Measurements from ENCODE around the gene HTRA2.
"Not testable (repeated sequence)": the region's sequence is repeated elsewhere in the genome, so short reads cannot be mapped to it uniquely, and the experiment has no call there.

The HTRA2 gene

DNA sequence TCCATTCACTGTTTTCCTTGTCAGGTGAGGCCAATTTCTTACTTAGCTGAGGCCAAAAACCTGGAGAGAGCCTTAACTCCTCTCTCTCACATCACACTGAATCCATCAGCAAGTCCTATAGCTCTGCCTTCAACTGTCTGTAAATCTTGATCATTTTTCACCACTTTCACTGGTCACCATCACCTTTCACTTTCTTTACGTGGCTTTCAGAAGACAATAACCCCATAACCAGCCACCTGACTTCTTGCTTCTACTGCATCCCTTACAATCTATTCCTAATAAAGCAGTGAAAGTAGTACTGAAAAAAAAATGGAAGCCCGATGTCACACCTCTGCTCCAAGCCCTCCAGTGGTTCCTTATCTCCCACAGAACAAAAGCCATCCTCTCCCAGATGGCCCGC is 16.3 kb downstream of the HTRA2 start:
- DNase-seq: no peak

DNA sequence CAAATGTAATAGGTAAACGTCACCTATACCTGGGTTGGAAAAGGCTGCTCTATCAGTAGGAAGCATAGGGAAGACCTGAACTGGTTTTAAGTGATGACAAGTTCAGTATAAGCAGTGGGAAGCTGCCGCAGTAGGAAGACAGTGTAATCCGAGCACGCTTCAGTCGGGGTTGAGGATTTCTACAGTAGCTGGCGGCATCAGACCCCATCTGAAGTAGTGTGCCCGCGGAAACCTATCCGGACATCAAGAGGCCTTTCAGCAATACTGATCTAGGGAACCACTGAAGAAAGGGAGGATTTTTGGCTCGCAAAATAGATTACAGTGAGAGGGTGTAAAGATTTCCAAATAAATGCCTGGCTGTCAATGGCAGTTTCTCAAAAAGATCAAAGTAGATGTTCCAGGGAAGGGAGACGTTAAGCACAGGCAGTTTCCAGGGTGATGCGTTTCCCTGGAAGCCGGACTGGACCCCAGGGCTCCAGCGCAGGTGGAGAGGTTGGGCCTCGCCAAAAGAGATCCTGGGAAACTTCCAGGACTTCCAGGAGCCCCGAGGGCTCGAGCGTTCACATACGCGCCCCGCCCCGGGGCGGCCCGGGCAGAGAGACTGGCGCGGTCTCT is 18.7 kb downstream of the HTRA2 start:
- peak; percentile 55 to 67 for DNase-seq

DNA sequence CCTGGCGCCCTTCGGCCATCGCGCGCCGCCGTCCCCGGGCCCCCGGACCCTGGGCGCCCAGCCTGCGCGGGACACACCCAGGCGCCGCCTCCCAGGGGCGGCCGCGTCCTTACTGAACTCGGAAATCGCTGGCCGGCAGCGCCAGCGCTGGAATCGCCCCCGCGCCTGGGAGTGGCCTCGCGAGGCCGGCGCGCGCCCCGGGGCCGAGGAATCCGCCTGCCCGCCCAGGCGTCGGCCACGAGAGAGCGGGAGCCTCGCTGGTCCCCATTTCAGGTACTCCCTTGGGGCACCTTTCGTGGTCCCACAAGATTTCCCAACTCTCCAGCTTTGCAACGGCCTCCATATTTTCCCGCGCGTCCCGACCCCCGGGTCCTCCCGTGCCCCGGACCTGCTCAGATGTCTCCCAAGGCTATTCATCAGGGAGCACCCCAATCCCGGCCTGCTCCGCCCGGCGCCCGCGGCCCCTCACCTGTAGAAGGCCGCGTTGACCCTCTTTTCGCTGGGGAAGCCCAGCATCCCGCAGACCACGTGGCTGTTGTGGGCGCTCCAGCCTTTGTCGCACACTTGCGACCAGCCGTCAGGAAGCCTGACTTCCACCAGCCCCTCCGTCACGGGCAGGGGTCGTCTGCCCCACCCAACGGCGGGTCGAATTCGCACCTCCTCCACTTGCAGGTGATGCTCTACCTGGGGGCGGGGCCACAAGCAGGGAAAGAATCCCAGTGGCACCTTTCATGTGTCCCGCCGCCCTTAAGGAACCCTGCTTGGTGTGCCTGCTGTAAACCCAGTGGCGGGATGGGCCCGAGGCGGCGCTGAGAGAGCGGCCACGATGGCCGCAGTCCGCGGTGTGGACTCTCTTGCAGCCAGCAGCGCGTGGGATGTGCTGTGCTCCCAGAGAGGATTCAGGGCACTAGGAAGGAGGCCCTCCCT is 19.4 kb downstream of the HTRA2 start:
- peak; percentile 46 to 67 for DNase-seq

DNA sequence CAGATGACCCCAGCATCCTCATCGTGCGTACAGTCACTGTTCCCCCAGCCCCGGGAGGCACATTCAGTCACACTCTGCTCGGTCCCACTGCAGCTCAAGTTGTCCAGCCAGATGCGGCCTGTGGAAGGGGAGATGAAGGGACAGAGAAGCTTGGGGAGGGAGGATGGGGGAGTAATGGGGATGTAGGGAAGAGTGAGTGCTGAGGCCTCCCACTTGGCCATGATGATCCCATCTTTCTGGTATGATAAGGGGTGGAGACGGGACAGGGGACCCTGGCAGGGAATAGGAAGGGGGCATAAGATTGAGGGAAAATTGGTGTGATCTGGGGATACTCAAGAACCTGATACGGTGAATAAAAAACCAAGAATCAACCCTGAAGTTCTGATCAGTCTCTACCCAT is 20.5 kb downstream of the HTRA2 start:
- no peak for DNase-seq

DNA sequence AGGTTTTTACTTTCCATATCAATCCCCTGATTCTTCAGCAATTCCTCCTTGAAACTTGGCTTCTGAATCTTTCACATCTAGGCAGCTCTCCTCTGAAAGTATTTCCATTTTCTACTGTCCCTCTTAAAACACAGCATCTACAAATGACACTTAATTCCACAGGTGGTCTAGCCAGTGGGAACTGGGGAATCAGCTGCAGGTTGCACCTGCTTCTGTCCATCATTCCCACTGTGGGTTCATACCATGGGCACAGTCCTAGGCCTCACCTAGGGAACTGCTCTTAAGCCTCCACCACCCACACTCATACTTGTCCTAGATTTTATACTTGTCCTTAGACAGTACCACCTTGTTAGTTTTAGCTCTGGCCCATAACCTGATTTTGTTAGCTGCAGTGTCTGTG is 21.8 kb downstream of the HTRA2 start:
- DNase-seq: no peak

DNA sequence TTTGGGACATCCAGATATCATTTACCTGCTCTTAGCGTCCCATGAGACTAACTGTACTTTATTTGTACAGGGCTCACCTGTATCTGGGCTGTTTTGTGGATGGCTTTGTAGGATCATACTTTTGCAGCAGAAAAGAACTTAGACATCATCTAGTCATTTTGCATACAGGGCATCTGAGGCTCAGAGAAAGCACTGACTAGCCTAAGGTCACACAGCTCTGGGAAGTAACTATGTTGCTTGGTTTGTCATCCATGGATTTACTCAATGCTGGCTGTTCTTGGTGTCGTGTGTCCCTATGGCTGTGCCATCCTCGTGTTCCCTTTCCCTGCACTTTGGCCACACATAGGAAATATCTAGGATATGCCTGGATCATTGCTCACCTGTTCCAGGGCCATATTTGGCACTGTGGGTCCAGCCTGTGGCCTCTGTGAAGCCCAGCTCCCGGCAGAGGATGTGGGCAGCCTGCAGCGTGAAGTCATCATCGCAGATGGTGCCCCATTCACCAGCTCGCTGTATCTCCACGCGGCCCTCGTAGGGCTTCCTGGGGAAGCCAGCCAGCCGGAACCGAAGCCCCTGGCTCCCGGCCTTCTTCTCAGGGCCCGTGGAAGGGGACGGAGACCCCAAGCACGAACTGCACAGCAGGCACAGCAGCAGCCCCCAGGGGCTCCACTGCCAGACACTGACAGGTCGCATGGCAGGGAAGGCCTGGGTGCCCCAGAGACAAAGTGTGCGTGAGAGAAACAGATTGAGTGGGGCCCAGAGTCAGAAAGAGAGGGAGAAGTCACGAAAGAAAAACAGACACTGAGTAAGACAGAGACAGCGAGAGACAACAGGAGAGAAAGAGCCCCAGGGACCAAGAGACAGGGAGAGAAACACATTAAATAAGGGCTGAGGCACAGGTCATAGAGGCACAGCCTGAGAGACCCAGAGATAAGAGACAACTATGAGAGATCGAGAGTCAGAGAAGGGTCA is 22.5 kb downstream of the HTRA2 start:
- no peak for DNase-seq

DNA sequence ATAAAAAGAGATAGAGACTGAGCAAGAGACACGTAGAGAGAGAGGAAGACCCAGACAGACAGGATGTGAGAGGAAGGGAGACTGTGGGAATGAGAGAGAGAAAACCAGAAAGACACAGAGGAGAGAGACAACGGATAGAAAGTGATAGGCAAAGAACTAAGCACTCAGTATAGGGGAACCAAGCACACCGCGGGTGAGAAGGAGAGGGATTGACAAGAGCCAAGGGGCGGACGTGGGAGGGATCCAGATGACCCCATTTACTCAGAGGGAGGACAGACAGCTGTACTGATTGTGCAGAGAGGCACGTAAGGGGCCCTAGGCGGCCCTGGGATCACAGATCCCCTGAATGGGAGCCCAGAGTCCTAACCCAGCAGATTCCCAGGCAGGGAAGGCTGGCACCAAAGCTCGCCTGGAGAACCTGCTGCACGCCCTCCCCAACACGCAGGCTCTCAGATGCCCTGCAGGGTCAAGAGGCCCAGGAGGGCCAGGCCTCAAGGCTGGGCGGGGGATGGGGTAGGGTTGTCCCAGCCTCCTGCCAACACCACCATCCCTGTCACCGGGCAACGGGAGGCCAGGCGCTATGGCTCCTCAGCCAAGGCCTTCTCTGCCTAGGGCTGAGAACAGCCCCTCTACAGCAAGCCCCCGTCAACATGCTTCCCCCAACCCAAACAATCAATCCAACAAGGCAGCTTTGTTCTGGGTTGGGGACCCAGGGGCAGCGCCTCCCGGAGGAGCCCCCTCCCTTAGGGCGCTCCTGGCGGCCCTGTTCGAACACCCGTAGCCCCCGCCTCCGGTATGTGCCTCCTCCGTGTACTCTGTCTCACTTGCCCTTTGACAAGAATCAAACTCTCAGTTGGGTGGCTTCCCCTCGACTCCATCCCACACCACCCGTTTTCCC is 23.4 kb downstream of the HTRA2 start:
- peak in 1 of 2 experiments; percentile 27 for DNase-seq

DNA sequence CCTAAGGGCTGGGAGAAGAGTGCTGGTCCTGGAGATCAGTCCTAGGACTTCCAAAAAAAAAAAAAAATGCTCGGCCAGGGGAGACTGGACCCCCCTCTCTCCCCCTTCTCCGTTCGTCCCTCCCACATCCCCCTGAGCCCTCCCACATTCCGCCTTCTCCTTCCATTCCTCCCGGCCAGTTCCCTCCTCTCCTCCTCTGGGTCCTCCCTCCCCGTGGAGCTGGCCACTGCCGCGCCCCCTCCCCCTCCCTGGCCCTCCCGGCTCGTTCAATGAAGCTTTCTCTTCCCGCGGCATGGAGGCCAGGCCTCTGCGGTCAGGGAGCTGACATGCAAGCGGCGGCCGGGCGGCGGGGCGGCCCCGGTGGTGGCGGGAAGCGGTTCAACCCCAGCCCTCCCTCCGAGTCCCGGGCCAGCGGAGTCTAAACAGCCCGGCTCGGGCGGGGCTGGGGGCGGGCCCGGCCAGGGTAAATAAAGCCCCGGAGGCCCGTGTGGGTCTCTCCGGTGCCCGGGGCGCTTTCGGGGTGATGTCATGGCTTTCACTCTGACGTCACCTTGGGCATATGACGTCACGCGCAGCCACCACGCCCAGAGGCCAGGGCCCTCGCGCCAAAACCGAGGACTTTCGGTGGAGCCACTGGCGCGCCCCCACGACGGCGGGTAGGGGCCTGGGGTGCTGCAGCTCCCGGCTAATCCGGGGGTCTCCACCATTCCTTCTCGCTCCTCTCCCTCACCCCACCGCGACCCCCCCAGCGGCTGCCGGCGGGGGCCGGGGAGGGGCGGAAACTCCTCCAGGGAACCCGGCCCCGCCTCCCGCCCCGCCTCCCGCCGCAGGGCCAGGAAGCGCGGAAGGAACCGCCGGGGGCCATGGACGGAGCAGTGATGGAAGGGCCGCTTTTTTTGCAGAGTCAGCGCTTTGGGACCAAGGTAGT is 24.4 kb downstream of the HTRA2 start, which contains the start of the genes DOK1 and LOXL3:
DOK1 (plus strand) TSS at position 829 of the 928 bp plus-strand sequence; CDS start at position 864, 35 bp downstream.
LOXL3 (minus strand) TSS at position 51 of the 928 bp plus-strand sequence. CDS start 1,308 bp downstream, outside the sequence.
- DNase-seq: peak; percentile 57 to 74

DNA sequence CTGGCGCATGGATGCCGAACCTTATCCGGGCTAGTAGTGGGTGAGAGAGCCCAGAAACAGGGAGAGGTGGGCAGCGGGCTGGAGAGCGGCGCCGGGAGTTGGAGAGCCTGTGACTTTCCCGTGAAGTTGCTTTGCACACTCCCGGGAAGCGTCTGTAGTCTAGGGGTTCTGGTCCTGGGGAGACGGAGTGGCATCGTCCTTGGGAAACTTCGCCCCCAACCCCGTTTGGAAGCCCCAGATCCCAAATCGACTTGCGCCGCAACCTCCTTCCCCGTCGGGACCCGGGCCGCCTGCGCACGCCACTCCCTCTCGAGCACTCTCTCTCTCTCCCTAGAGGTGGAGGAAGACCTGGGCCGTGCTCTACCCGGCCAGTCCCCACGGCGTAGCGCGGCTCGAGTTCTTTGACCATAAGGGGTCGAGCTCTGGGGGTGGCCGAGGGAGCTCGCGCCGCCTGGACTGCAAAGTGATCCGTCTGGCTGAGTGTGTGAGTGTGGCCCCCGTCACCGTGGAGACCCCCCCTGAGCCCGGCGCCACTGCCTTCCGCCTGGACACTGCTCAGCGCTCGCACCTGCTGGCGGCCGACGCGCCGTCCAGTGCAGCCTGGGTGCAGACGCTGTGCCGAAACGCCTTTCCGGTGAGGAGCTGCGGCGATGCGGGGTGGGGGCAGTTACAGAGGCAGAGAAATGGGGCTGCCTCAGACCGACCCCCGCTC is 25.2 kb downstream of the HTRA2 start:
- peak in 1 of 2 experiments; percentile 49 for DNase-seq

DNA sequence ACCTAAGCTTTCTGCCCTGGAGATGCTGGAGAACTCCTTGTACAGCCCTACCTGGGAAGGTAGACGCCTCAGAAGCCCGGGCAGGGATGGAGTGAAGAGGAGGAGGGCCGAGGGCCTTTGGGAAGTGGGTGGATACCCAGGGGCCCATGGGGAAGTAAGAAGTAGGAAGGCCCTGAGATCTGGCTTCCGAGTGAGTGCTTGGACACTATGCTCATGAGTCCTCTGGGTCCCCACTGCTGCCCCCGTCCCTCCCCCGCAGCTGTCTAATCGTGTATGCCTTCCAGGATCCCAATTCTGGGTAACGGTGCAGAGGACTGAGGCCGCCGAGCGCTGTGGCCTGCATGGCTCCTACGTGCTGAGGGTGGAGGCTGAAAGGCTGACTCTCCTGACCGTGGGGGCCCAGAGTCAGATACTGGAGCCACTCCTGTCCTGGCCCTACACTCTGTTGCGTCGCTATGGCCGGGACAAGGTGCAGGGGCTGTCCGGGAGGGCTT is 25.9 kb downstream of the HTRA2 start:
- DNase-seq: no peak

DNA sequence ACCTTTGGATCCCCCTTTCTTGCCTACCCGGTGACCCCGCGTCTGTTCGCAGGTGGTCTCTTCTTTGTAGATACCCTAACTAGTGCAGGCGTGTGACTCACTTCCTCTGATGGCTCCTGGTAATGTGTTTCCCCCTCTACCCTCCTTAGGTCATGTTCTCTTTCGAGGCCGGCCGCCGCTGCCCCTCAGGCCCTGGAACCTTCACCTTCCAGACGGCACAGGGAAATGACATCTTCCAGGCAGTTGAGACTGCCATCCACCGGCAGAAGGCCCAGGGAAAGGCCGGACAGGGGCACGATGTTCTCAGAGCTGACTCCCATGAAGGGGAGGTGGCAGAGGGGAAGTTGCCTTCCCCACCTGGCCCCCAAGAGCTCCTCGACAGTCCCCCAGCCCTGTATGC is 26.4 kb downstream of the HTRA2 start:
- DNase-seq: no peak

DNA sequence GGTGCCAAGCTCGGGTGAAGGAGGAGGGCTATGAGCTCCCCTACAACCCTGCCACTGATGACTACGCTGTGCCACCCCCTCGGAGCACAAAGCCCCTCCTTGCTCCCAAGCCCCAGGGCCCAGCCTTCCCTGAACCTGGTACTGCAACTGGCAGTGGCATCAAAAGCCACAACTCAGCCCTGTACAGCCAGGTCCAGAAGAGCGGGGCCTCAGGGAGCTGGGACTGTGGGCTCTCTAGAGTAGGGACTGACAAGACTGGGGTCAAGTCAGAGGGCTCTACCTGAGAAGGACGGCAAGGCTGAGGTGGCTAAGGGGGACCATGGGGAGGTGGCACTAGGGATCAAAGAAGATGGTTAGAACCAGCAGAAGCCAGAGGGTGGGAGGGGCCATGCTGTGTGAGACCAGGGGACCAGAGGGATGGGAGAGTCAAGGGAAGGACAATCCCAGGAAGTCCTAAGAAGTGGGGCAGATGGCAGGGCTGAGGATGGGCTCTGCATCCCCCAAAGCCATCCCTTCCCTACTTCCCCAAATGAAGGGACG is 27.2 kb downstream of the HTRA2 start:
- no peak for DNase-seq

DNA sequence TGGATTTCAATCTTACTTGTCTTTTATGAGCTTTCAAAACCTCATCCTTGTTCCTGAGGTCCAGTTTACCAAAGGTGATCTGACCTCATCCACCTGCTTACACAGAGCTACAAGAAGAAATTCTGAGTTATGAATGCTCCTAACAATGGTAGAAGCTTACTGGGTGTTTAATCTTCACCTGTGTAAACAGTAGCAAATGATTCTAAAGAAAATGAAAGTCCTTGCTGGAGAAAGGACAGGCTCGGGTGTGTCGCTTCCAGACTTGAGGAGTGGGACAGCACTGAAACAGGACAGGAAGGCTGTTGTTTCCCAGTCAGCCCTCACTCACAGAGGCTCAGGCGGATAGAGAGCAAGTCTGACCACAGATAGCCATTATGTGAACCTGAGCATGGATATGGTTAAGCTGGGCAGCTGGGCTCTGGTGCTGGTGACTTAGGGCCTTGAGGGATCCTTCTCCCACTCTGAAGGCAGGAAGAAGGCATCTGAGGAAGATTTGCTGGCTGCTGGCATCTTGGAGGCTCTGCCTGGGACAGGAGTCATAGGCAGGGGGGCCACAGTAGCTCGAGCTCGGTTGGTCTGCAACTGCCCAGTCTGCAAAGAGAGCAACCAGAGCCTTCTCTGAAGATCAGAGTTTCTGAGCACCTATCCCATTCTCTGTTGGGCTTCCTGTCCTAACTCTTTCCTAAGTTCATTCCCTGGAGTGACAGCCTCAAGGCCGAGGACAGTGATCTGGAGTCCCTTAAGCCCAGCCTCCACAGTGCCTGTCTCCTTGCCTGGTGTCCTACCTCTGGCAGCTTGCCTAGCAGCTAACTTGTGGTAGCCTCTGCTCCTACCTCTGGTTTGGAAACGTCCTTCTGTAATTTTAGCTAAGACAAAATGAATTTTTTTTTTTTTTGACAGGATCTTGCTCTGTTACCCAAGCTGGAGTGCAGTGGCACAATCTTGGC is 28.8 kb downstream of the HTRA2 start:
- DNase-seq: no peak

DNA sequence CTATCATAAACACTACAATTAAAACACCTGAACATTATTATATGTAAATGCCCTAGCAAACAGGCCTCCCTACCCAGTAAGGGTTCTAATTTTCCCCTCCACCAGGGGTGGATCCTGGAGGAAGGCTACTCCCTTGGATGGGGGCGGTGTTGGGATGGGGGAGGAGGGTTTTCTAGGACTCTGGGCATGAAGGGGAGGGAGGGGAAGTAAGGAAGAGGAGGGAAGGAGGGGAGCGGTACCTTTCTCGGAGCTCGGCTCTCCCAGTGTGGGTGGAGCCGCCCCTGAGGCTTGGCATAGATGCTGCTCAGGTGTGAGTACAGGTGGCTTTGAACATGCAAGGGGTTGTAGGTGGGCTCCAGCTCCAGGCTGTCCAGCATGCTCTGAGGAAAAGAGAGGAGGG is 30.2 kb downstream of the HTRA2 start:
- no peak for DNase-seq

DNA sequence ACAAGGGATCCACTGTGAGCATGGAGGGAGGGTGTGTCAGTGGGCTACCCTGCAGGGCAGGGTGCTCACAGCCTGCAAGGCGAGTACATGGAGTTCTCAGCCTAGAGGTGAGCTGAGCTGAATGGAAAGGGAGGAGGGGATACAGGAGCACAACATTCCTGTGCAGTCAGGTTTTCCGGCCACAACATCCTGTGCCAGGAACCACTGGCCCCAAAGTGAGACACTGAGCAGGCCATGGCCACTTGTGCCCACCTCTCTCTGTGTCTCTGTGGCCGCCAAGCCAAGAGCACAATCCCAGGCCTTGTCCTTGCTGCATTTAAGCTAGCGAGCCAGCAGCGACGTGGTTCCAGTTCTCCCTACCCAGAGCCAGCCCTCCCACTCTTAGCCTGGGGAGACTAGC is 30.9 kb downstream of the HTRA2 start:
- DNase-seq: no peak

DNA sequence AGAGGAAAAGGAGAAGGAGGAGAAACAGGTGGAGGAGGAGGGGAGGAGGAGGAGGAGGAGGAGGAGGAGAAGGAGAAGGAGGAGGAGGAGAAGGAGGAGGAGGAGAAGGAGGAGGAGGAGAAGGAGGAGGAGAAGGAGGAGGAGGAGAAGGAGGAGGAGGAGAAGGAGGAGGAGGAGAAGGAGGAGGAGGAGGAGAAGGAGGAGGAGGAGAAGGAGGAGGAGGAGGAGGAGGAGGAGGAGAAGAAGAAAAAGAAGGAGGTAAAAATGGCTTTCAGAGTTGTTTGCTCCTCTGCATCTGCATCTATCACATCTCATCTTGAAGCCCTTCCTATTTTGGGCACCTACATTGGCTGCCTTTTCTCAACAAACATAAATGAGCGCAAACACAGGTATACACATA is 31.3 kb downstream of the HTRA2 start:
- not testable (repeated sequence) for DNase-seq

DNA sequence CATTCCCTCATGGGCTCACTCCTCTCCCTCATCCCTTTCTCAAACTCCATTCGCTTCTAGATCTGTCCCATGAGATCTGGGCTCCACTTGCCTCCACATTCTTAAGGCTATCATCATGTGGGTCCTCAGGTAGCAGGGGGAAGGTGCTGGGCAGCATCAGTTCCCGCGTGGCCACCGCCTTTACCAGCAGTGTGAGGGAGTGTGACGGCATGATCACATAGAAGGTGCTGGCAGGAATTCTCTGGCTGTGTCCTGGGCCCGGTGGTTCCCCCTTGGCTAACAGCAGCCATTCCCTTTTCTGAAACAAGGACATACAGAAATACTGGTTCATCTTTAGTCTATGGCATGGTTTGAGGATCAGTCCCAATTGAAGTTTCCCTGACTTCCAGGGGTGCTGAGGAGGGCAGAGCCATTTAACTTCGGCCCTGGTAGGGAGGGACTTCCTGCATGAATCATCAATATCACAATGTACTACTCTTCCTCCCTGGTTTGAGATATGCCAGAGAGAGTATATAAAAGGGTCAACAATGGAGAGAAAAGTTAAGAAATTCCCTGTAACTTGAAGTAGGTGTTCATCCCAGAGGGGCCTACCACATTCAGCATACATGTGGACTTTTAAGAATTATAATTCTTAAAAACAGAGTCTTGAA is 32.5 kb downstream of the HTRA2 start:
- DNase-seq: no peak

DNA sequence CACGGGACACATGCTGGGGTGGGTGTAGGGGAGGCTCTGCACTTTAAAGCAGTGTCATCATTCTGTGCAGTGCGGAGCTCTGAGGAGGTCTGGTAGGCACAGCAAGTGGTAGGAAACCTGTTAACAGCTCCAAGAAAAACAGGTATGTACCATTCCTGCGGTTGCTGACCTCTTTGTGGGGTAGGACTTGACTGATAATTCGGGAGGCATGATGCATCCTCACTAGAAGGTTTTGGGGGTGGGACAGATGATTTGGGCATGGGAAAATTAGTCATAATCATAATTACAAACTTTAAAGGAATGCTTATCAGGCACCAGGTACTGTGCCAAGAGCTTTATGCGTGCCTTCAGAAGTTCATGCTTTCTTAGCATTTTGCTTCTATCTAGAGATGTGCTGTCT is 34.5 kb downstream of the HTRA2 start:
- no peak for DNase-seq
